ENCODE measurements around the gene GOLGA7B. TPM values are rescaled to one million over a fixed set of nuclear protein-coding genes. Genes with fewer than 3 reads are reported as not detected.
A peak's percentile ranks its signal among the peaks of the same experiment; 100 is the strongest.

The GOLGA7B gene
- total and polyA plus RNA-seq, 9 of the 15 experiments (the other 6 are each of a cell fraction or from before 2014, with no cell fraction given): 0.03 to 0.07 (median 0.04) TPM; not detected in 3

- Histone ChIP-seq H3K9ac (ENCODE audit: insufficient read depth in 1 of 2, low read depth in 2 of 2, low read length in 2 of 2) (no peak overlapping the region), H3K4me3 (no peak overlapping the region), H2AFZ (ENCODE audit: low read depth, low read length) (peak overlapping the region; percentile 89), H3K9me3 (replicated peaks; ENCODE audit: control insufficient read depth, insufficient read depth, low read depth, low read length) (no peaks in the 10 kb centered on the region), H4K20me1 (replicated peaks; ENCODE audit: control insufficient read depth, insufficient read depth, low read length) (no peaks in the 10 kb centered on the region), H3K4me2 (ENCODE audit: insufficient read depth, low read length) (peak overlapping the region; percentile 43; the same call in 1 of the 2 replicates), H3K27me3 (ENCODE audit: control insufficient read depth in 2 of 2, insufficient read depth in 2 of 2, low read length in 2 of 2) (peaks cover 0 to 6% of the 10 kb centered on the region in 2 experiments; a peak in 2 of 5 replicates), H3K9me1 (ENCODE audit: control insufficient read depth, insufficient read depth, low read length) (no peaks in the 10 kb centered on the region), H3K79me2 (ENCODE audit: control insufficient read depth, insufficient read depth, low read length) (no peaks in the 10 kb centered on the region), H3K27ac (ENCODE audit: extremely low read depth, low read depth, low read length) (peak overlapping the region; percentile 45; the same call in 1 of the 3 replicates), H3K36me3 (ENCODE audit: control insufficient read depth, insufficient read depth, low read length) (no peaks in the 10 kb centered on the region), H3K4me1 (replicated peaks in 1 of 2; ENCODE audit: control insufficient read depth in 2 of 2, insufficient read depth in 2 of 2, low read length in 2 of 2) (no peaks in the 10 kb centered on the region)
- ChIA-PET POLR2A (no interaction called here), CTCF (ENCODE audit: low intra/inter-chr PET ratio) (no interaction called here)
- BruUV-seq (replicated peaks): no TSS peak
- FAIRE-seq (no peak), DNase-seq (ENCODE audit: extremely low read depth in 1 of 4, low spot score in 3 of 4) (peak in 1 of 4 experiments; percentile 26), ATAC-seq (no peak)
- 18% methylated on average over 5 of the region's 5 CpGs for WGBS (ENCODE audit: insufficient coverage, low coverage, missing lambda C conversion rate)
- in situ Hi-C loops (cut with MboI) (no loop called here), intact Hi-C loops (cut with micrococcal nuclease) (no loop called here)
- peak; percentile 67; the same call in 1 of the 2 replicates for TF ChIP-seq ZNF197 (CRISPR knock-in tag; IDR thresholded peaks at IDR 0.05; ENCODE audit: low read depth)
- TF ChIP-seq CXXC5 (CRISPR knock-in tag; IDR thresholded peaks at IDR 0.05): 0 out of 2 replicates have a peak, but pooled peaks have one; percentile 33
- 0 out of 4 replicates have a peak, but pooled peaks of 1 of the 2 experiments have one; percentile 81 for TF ChIP-seq CSDE1 (IDR thresholded peaks at IDR 0.05)
- TF ChIP-seq, protein P1, sequence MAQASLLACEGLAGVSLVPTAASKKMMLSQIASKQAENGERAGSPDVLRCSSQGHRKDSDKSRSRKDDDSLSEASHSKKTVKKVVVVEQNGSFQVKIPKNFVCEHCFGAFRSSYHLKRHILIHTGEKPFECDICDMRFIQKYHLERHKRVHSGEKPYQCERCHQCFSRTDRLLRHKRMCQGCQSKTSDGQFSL (CRISPR knock-in tag; IDR thresholded peaks at IDR 0.05): no peak
- TF ChIP-seq, protein P1 (tag; IDR thresholded peaks at IDR 0.05): 0 out of 4 replicates have a peak, but pooled peaks of 1 of the 2 experiments have one; percentile 29
- no peak for TF ChIP-seq ZNF75A (CRISPR knock-in tag; IDR thresholded peaks at IDR 0.05)
- no peak for TF ChIP-seq ZSCAN32 (CRISPR knock-in tag; IDR thresholded peaks at IDR 0.05)
- peak; percentile 63; the same call in 1 of the 2 replicates for TF ChIP-seq DMBX1 (CRISPR knock-in tag; IDR thresholded peaks at IDR 0.05; ENCODE audit: borderline replicate concordance)
- TF ChIP-seq THRAP3 (IDR thresholded peaks at IDR 0.05; ENCODE audit: borderline replicate concordance): no peak
- TF ChIP-seq CREB5 (CRISPR knock-in tag; IDR thresholded peaks at IDR 0.05): no peak
- TF ChIP-seq ETV5 (CRISPR knock-in tag; IDR thresholded peaks at IDR 0.05; ENCODE audit: low read depth): no peak
- peak; percentile 50; the same call in 1 of the 2 replicates for TF ChIP-seq NR2C1 (IDR thresholded peaks at IDR 0.05)
- peak; percentile 65; the same call in 1 of the 2 replicates for TF ChIP-seq NR2C1 (tag; IDR thresholded peaks at IDR 0.05)
- TF ChIP-seq NEUROD1 (IDR thresholded peaks at IDR 0.05; ENCODE audit: borderline replicate concordance, low read depth, low read length, partially characterized antibody): no peak
- TF ChIP-seq TARDBP (IDR thresholded peaks at IDR 0.05): no peak
- TF ChIP-seq DDX20 (tag; IDR thresholded peaks at IDR 0.05; ENCODE audit: low read depth): peak; percentile 72; the same call in 1 of the 2 replicates
- TF ChIP-seq ZNF668 (CRISPR knock-in tag; IDR thresholded peaks at IDR 0.05): no peak
- TF ChIP-seq DIDO1 (tag; IDR thresholded peaks at IDR 0.05; ENCODE audit: low read depth): 0 out of 2 replicates have a peak, but pooled peaks have one; percentile 43
- TF ChIP-seq HCFC1 (IDR thresholded peaks at IDR 0.05; ENCODE audit: low read depth, low read length): peak; percentile 29; the same call in 1 of the 2 replicates
- peak; percentile 68; the same call in 1 of the 2 replicates for TF ChIP-seq EHMT2 (IDR thresholded peaks at IDR 0.05)
- peak; percentile 76; the same call in 1 of the 2 replicates for TF ChIP-seq MEF2D (tag; conservative IDR thresholded peaks at IDR 0.05; ENCODE audit: low read depth)
- no peak for TF ChIP-seq ZFPM2 (CRISPR knock-in tag; IDR thresholded peaks at IDR 0.05)
These were observed 29.6 kb downstream of the GOLGA7B start for GRCh38 chr10:97879241-97879640.

All from K562 (cell line).